Measurements from ENCODE around the gene HSPG2.
"Not testable (repeated sequence)": the region's sequence is repeated elsewhere in the genome, so short reads cannot be mapped to it uniquely, and the experiment has no call there.

HSPG2 gene

GRCh38 chr1:21821385-21822019, 115.6 kb downstream of the HSPG2 start:
- DNase-seq = no peak

GRCh38 chr1:21820597-21821232, 116.4 kb downstream of the HSPG2 start:
- DNase-seq = no peak

DNA sequence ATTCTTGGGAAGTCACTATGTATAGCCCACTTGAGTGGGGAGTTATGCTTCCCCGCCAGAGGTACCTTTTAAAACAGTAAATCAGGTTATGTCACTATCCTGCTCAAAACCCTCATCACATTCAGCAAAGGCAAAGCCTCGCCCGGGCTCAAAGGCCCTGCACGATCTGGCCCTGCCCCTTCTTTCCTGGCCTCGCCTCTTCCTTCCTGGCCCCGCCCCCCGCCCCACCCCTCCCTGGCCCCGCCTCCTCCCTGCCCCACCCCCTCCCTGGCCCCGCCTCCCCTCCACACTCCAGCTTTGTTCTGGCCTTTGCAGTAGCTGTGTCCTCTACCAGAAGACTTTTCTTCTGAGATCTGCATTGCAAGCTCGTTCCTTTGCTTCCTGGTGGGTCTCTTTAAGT, 118.5 kb downstream of the HSPG2 start:
- DNase-seq = no peak

DNA sequence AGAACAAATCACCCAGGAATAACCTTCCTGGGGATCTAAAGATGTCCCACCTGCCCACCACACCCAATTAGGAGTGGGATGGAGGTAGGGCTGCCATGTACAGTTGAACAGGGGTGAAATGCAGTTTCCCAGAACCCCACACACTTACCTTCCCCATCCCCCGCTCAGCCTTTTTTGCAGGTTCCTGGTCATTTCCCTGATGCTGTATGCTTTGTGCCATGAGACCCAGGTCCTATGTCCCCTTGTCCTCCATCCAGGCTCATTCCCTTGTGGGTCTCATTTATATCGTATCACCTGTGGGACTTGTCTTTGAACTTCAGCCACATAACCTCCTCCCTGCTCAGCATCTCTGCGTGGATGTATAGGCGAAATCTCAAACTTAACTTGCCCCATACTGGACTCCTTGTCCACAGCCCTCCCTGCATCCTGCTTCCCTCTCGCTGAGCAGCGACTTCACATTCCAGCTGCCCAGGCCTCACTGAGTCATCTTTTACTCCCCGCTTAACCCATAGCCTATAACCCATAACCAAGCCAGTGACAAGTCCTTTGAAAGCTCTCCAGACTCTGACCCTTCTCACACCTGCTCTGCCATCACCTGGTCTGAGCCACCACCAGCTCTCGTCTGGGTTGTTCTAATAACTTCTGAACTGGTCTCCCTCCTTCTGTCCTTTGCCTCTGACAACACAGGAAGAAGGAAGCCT, 120.4 kb downstream of the HSPG2 start:
- no peak for DNase-seq

- DNase-seq = no peak
These were observed 121.3 kb downstream of the HSPG2 start for GRCh38 chr1:21815724-21816321.

DNA sequence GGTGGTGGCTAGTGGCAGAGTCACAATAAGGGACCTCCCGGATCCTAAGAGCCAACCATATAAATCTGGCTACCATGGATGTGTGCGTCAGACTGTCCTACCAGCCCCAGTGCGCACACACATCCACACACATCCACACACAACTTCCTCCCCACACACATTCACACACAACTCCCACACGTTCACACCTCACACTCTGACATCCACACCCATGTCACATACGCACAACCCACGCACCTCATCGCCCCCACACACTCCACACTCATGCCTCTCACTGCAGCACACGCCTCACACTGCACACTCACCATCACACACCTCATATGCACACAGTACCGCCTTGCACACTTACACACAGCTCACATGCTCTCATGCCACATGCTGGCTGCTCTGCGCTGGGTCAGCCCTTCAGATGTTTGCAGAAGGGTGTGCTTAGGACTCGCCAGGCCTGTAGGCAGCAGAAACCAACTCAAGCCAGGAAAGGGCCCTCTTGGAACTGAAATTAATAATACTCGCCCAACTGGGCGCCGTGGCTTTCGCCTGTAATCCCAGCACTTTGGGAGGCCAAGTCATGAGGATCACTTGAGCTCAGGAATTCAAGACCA, 122.0 kb downstream of the HSPG2 start:
- no peak for DNase-seq

DNA sequence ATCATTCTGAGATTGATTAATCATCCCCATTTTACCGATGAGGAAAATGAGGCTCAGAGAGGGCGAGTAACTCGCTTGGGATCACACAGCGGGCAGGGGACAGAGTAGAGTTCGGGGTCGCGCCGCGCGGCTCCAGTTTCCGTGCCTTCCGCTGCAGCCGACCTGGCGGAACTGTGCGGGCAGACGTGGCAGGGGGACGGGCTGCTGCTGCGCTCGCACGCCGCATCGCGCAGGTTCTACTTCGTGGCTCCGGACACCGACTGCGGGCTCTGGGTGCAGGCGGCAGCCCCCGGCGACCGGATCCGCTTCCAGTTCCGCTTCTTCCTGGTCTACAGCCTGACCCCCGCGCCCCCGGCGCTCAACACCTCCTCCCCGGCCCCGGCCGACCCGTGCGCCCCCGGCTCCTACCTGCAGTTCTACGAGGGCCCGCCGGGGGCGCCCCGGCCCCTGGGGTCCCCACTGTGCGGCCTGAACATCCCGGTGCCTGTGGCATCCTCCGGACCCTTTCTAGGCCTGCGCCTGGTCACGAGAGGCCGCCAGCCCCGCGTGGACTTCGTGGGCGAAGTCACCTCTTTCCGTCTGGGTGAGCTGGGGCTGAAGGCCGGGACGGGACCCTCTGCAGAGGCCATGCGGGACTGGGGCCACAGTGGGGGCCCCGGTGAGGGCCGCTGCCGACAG, 122.7 kb downstream of the HSPG2 start:
- DNase-seq = no peak

DNA sequence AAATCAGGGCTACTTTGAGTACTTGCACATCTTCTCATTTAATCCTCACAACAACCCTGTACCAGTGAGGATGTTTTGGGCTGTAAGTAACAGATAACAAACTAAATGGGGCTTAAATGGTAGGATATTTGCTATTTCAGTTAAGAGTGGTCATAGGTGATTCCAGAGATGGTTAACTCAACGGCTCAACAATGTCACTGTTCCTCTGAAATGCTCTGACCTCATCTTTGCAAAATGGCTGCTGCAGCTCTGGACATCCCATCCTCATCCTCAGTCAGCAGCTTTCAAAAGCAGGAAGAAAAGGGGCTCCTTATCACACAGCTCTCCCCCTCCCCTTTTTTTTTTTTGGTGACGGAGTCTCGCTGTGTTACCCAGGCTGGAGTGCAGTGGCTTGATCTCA, 123.6 kb downstream of the HSPG2 start:
- no peak for DNase-seq

DNA sequence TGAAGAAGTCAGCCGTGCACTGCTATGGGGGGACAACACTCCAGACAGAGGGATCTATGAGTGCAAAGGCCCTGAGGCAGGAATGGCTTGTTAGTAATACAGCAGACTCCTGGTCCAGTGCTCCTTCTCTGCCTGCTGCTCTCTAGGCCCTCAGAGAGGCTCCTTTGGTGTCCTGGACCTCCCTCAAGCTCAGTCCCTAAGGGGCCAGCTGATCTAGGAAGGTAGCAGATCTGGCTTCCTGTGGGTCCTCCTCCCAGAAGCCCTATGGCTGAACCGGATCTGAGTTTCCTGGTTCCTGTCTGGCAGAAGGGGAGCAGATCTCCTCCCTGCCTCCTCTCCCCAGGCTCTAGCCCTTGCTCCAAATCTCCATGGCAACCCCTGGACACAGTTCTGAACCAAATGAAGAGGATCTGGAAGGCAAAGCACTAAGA, 125.2 kb downstream of the HSPG2 start, which contains the start of gene LDLRAD2:
TSS of gene LDLRAD2 (plus strand) at position 391 of the 431 bp plus-strand sequence. CDS start 187 bp downstream, outside the sequence.
- DNase-seq = no peak

GRCh38 chr1:21804536-21804935, 132.6 kb downstream of the HSPG2 start:
- DNase-seq = no peak

DNA sequence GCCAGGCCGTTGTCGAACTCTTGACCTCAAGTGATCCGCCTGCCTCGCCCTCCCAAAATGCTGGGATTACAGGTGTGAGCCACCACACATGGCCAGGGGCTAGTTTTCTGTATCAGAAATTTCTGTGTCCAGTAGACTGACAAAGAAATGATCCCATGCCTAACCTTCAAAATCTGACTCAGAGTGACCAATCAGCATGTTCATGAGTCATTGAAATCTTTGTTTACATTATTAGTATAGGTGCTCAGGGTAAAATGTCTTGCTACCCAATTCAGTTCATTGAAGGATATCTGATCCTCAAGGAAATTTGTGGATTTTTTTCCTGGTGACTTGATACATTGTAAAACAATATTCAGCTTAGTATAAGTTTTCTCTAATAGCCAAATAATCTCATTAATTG, 136.0 kb downstream of the HSPG2 start:
- DNase-seq = no peak

- no peak for DNase-seq
These were observed 137.4 kb downstream of the HSPG2 start for GRCh38 chr1:21799730-21800129.

GRCh38 chr1:21795075-21795474, 142.0 kb downstream of the HSPG2 start:
- DNase-seq = no peak

- DNase-seq = no peak
These were observed 142.5 kb downstream of the HSPG2 start for GRCh38 chr1:21794656-21795055.

GRCh38 chr1:21793104-21793503, 144.0 kb downstream of the HSPG2 start:
- DNase-seq = no peak

DNA sequence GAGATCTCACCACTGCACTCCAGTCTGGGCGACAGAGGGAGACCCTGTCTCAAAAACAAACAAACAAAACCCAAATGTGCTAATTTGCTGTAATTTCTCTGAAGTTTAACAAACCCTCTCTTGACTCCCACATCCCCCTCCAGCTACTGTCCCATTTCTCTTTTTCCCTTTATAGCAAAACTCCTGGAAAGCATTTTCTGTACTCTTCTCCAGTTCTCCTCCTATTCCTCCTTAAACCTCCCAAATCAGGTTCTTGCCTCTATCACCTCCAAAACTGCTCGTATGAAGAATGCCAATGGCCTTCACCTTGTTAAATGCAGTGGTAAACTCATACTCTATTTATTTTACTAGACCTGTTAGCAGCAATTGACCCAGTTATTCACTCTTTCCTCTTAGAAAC, 150.5 kb downstream of the HSPG2 start:
- DNase-seq = no peak

DNA sequence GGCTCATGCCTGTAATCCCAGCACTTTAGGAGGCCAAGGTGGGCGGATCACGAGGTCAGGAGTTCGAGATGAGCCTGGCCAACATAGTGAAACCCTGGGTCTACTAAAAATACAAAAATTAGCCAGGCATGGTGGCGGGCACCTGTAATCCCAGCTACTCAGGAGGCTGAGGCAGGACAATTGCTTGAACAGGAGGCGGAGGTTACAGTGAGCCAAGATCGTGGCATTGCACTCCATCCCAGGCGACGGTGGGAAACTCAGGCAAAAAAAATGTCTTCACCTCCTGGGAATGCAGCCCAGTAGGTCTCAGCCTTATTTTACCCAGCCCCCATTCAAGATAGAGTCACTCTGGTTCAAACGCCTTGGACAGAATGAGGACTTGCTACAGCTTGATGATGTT, 151.3 kb downstream of the HSPG2 start:
- not testable (repeated sequence) for DNase-seq

DNA sequence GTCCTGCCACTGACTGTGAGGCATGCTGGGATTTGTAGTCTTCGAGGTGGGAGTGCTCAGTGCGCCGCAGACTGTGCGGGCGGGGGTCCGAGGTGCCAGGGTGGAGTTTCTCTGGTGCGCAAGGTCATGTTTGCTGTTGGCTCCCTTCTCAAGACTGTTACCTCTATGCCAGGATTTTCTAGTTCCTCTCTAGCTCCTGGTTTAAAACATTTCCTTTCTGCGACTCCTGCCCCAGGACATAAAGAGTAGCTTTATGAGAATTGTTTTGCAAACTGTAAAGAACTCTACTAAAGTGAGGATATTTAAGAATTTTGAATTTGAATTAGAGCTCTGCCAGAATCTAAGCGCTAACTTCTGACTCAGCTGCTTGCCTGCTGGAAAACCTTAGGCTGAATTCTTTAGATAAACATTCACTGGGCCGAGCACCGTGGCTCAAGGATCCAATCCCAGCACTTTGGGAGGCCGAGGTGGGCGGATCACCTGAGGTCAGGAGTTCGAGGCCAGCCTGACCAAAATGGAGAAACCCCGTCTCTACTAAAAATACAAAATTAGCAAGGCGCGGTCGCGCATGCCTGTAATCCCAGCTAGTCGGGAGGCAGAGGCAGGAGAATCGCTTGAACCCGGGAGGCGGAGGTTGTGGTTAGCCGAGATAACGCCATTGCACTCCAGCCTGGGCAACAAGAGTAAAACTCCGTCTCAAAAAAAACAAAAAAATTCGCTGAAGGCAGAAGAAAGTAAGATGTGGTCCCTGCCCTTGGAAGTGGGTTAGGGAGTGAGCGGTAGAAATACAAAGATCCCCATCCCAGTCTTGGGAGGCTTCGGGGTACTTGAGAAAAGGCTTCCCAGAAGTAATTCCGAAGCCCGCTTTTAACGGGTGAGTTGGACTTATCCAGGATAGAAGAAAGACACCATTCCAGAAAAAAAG, 153.2 kb downstream of the HSPG2 start:
- no peak for DNase-seq

DNA sequence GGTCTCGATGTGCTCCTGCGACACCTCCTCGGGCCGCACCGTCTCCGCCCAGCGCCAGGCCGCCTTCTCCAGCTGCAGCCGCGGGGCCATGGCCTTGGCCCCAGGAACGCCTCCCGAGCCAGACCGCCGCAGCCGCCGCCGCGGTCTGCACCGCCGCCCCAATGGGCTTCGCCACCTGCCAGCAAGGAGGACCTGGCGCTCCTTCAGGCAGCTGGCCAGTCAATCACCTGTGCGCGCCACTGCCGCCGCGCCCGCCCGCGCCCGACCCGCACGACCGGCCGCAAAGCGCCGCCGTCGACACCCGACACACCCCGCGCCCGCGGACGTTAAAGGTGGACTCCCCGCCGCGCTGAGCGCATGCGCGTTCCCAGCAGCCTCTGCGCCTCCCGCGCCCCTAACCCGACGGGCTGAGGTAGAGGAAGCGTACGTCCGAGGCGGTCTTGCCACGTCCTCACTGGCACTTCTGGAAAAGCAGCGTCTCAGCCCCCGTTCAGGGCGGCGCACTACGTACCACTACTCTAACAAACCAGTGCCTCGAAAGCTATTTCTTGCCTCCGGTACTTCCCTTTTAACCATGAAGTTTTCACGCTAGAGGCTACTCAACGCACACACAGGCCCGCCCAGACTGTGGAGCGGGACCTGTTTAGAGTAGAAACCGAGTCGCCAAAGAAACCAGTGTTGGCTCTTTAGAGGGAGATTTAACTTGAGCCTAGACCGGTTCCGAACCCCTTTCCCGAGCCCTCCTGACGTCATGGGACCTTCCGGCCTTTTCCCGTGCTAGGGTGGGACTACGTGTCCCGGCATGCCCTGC, 154.0 kb downstream of the HSPG2 start, which contains the start of gene USP48:
TSS of gene USP48 (minus strand) at position 282 of the 811 bp plus-strand sequence. CDS start at position 90, 192 bp downstream.
- DNase-seq = peak; percentile 95

GRCh38 chr1:21782349-21782867, 154.7 kb downstream of the HSPG2 start:
- DNase-seq = peak; percentile 56
